Fibroblast of skin of right biceps (primary cell): ENCODE data around the gene TLE3.
"Not testable (repeated sequence)": the region's sequence is repeated elsewhere in the genome, so short reads cannot be mapped to it uniquely, and the experiment has no call there.

ENCODE experiments used
- DNase-seq: peaks from one replicate; pipeline ENCODE4 v3.0.0-alpha.2; 2013

Gene TLE3

DNA sequence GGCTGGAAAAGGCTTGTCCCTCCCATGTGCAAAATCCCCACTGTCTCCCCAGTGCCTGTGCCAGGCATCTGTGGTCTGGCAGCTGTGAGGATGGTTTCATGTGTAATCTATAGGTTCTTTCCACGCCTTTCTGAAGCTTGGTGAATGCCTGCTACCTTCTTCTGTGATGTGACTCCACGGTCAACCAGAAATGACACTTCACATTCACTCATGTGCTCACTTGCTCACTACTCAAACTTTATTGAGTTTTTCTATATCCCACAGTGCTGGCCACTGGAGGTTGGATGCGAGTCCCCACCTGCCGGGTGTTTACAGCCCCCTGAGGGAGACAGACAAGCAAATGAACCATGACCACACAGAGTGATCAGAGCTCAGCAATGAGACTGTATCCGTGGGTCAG, 27.9 kb upstream of the TLE3 start:
- no peak for DNase-seq

GRCh38 chr15:70121624-70122302, 24.0 kb upstream of the TLE3 start:
- peak; percentile 89 for DNase-seq

- DNase-seq, result peak; percentile 10
Measured at GRCh38 chr15:70120958-70121623, 23.4 kb upstream of the TLE3 start.

DNA sequence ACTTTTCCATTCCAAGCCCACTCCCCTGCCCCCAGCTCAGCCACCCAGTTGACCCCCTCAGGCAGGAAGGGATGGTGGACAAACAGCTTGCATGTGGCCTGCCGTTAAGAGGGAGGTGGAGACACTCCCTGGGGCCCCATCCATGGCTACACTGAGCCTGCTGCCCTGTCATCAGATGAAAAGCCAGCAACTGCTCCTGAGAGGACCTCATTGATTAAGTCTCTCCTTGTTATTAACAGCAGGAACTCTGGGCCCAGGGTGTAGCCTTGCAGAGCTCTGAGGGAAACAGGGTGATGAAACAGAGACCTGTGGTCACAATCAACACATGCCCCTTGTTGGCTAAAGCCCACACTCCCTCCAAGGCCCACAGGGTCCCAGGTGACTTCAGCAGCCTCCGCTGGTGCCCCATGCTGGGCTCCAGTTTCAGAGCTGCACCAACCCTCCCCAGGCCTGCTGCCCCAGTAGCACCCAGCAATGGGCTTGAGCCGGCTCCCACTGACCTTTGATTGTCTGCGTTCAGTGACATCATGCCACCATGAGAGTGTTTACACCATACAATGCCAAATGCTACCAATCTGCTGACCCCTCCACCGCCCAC, 22.3 kb upstream of the TLE3 start:
- DNase-seq, result no peak

DNA sequence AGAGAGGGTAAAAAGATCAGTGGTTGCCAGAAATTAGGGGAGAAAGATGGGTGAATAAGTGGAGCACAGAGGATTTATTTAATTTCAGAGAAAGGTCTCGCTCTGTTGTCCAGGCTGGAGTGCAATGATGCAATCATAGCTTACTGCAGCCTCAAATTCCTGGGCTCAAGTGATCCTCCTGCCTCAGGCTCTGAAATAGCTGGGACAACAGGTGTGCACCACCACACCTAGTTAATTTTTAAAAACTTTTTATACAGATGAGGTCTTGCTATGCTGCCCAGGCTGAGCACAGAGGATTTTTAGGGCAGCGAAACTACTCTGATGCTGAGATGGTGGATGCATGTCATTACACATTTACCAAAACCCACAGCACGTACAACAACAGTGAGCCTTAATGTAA, 20.9 kb upstream of the TLE3 start:
- DNase-seq, result no peak

DNA sequence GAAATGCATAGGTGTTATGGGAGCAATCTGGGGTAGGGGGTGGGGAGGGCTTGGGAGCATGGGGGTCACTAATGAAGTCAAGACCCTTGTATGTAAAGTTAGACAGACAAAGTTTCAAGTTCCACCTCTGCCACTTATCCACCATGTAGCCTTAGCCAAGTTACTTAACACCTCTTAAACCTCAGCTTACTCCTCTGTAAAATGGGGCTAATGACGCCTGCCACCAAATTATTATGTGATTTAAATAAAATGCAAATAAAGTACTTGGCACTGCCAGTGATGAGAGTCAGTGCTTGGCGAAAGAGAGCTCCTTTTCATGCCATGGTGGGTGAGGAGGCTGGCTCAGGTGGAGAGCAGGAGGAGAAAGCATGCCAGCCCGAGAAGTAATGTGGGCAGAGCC, 18.6 kb upstream of the TLE3 start:
- no peak for DNase-seq

- DNase-seq, result peak; percentile 55
Measured at GRCh38 chr15:70114221-70114620, 16.5 kb upstream of the TLE3 start.

DNA sequence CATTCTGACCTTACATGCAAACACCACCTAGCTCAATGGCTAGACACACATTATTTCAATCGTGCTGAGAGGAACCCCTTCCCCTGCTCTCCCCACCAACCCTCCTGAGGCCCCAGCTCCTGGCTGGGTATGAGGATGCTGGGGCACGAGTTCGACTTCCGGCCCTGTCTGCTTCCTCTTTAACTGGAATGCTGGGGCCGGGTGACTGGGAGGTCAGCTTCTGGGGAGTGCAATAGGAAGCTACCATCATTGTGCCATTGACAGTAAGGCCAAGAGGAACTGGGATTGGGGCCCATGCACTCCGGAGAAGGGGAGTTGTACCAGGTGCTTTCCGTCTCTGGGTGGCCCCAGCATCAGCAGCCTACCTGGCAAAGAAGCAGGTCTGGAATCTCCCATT, 15.6 kb upstream of the TLE3 start:
- no peak for DNase-seq

- not testable (repeated sequence) for DNase-seq
Measured at GRCh38 chr15:70112572-70113303, 15.0 kb upstream of the TLE3 start.

DNA sequence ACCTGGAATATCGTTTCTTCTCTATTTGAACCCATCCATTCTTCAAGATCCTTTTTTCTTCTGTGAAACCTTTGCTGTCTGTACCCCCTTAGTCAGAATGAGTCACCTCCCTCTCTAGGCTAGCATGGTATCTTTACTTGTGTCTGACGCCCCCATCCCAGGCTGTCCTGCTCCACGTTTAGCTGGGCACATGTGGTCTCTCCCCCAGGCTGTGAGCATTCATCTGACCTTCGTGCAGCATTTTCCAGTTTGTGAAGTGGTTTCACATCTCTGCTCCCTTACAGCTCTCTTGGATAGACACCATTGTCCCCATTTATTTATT, 14.3 kb upstream of the TLE3 start:
- DNase-seq, result peak; percentile 55

- peak; percentile 90 for DNase-seq
Measured at GRCh38 chr15:70111203-70112073, 13.7 kb upstream of the TLE3 start.

- DNase-seq, result no peak
Measured at GRCh38 chr15:70109978-70110377, 12.3 kb upstream of the TLE3 start.

DNA sequence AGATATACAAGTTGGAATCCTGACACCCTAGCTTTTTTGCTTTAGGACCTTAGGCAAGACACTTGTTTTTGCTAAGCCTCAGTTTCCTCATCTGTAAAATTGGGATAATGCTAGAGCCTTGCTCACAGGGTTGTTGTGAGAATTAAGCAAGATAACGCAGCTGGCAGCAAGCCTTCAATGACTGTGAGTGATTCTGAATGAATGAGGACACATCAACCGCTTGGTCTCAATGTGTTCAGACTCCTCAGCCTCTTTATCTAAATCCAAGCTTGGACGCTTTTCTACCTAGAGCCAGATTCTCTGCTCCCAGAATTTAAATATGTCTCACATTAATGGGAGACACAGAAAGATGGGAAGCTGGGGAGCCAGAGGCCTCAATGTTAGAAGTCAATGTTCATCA, 11.8 kb upstream of the TLE3 start:
- no peak for DNase-seq

GRCh38 chr15:70103880-70104626, 6.3 kb upstream of the TLE3 start:
- DNase-seq, result no peak

GRCh38 chr15:70102827-70103226, 5.1 kb upstream of the TLE3 start:
- no peak for DNase-seq

DNA sequence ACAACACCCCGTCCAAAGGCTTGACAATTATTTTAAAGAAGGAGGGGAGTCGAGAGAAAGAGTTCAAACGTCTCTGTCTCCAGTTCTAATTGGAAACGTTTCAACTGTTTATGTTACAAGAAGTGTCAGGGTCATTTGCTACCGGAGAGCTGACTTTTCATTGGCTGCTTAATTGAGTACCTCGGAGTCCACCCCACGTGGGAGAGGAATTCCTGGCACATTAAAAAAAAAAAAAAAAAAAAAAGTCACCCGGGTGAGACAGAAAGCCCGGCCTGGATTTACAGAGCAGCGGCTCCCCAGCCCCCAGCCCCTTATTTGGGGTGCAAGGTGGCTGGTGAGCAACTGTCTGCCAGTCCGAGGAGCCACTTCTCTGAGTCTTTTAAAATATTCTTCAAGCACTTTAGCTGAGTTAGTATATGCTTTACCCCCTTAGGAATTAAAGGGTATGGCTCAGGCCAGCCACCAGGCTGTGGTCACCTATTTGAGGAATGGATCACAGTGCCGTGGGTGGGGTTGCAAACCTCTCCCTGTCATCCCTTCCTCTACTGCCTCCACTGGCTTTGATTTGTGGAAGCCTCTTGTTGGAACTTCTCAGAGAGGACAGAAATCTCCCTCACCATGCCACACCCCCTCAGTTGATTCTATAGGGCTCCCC, 3.9 kb upstream of the TLE3 start:
- DNase-seq, result peak; percentile 98

DNA sequence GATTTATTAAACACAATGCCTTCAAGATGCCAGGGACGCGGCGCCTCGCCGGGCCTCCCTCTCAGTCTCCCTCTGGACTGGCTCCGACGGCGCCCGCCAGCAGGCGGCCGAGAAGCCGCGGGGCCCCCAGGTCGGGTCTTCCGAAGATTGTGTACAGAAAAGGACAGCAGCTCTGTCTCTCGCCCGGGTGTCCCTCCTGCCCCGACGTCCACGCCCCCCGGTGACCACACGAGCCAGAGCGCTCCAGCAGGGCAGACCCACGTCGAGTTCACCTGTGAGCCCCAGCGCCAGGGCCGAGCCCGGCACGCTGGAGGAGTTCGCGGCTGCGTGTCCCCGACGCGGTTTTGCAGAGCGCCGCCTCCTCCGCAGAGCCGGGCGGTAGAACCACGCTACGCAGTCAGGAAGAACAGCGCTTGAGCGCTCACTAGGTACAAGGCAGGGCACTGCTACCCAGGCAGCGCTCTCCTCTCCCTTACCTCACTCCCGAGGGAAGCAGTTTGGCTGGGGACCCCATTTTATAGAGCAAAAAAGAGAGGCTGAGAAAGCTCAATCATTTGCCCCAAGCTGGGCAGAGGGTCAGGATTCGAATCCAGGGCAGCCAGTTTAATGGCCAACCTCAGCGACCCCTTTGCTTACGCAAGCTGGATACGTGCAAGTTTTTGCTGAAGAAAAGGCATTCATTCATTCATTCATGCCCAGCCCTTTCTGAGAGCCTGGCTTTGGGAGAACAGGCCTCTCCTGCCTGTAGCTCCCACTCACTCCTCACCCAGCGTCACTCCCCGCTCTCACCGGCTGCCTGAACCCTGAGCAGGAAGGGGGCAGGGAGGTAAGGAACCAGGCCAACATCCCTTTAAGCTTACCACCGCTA, 3.0 kb upstream of the TLE3 start:
- peak; percentile 86 for DNase-seq

DNA sequence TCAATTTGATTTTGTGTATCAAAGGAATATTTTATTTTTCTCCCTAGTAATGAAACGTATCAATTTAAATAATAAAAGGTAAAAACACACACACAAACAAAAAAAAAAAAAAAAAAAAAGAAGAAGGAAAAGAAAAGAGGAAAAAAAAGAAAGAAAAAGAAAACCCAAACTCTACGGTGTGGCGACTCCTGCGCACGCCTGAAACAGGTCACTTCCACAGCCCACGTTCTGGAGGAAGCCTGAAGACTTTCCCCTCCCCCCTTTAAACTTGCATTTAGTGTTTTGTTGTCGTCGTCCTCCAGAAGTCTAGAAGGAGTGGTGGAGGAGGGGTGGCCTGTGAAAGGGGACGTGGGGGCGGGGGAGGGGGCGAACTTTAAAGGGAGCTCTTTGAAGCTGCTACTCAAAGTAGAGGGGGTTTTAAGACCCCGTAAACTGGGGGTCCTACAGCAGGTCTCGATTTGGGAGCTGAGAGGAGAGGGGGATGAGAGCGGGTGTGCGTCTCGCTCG, 2.3 kb upstream of the TLE3 start:
- peak; percentile 27 for DNase-seq

DNA sequence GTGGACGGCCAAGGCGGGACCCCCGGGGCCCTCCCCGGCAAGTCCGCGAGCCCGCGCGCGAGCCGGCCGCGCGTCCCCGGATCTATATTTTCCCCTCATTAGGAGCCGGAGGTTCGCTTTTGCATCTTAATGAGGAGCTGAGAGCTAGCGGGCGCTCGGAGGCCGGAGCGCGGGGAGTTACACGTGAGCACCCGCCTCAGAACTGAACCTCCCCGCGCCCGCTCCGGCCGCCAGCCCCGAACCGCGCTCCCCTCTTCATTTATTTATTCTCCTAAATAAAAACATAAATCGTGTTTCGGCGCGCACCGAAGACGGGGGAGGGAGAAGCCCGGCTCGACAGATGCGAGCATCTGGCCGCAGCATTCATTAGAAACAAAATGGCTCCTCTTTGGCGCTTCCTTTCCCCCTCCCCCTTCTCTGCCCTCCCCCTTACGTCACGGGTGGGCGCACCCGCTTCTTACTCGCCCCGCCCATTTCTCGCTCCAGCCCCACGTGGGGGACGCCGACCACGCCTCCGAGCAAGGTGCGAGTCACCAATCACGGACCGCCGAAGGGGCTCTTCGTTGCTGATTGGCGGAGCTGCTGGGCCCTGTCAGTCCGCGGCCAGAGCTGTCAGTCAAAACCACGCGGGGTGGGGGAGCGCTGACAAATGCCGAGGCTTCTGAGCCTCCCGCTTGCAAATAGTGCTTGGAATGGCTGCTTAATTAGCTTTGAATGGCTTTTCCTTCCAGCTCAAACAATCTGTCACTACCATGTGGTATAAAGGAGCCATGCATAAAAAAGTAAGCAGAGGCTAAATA, 1.6 kb upstream of the TLE3 start:
- DNase-seq, result peak; percentile 99
